HCT116 (cell line): ENCODE data around the gene BOC. TPM values are rescaled to one million over a fixed set of nuclear protein-coding genes. Genes with fewer than 3 reads are reported as not detected.

Experiments used
- ATAC-seq: fragments of 200-7000 bp; cut with Tn5 transposase; 2 replicates; pipeline ENCODE4 v1.9.1; 2020; ENCODE audit warnings: mild to moderate bottlenecking, moderate library complexity
- BruUV-seq: library from RNA; stranded (reverse); fragments of 400-500 nt; replicated peaks from 2 replicates; lab custom pipeline; 2021; lab: Mats Ljungman, UMichigan
- CTCF ChIA-PET: fragments of 300-600 bp; sonication (Branson Sonifier 250); formaldehyde crosslinking; loops from one replicate; lab custom pipeline; 2021; ENCODE audit warnings: antibody characterized with exemption; lab: Charles Lee
- POLR2A ChIA-PET: fragments of 300-600, 350-600 bp; sonication (Branson Sonifier 250); formaldehyde crosslinking; loops from one replicate; lab custom pipeline; 2021; ENCODE audit warnings: antibody characterized with exemption; lab: Charles Lee
- RAD21 ChIA-PET, 2 experiments: fragments of 300-600 bp; sonication (Branson Sonifier 250); formaldehyde crosslinking; loops; one replicate each; lab custom pipeline; 2023; ENCODE audit warnings: low total read pairs in 2 of 2; ENCODE audit not compliant: uncharacterized antibody in 2 of 2, unreplicated experiment in 2 of 2, low non-redundant PET in 1 of 2; lab: Charles Lee
- DNase-seq: peaks from one replicate; pipeline ENCODE4 v3.0.0-alpha.2; 2010; ENCODE audit warnings: low read depth, low spot score
- H2AFZ ChIP-seq: fragments of 200-600 bp; shearing (Covaris generic), sonication (generic); 2 replicates; pipeline ENCODE4 v1.6.1; 2017; ENCODE audit warnings: low read depth, mixed run types, mixed read lengths, antibody characterized with exemption, low read length; ENCODE audit not compliant: poor library complexity, severe bottlenecking
- H3K27ac ChIP-seq: 2 replicates; pipeline ENCODE4 v1.5.1; 2012; ENCODE audit warnings: low read depth, low read length
- H3K27me3 ChIP-seq: fragments of 200-600 bp; sonication (generic); 2 replicates; pipeline ENCODE4 v1.6.1; 2016; ENCODE audit warnings: mixed run types, low read length, mixed read lengths; ENCODE audit not compliant: insufficient read depth
- H3K36me3 ChIP-seq, 2 experiments: fragments of 200-500 bp in 1 of 2; fragments of 200-600 bp in 1 of 2; sonication (Bioruptor generic) in 1 of 2; sonication (generic) in 1 of 2; 2 replicates each; pipeline versions ENCODE4 v1.5.1 to v1.6.1; 2014 to 2016; ENCODE audit warnings: low read length in 2 of 2, inconsistent platforms in 1 of 2, mixed read lengths in 1 of 2, mixed run types in 1 of 2; ENCODE audit not compliant: insufficient read depth in 2 of 2, control insufficient read depth in 1 of 2
- H3K4me1 ChIP-seq, 2 experiments: fragments of 200-600 bp in 1 of 2; sonication (generic) in 1 of 2; 2 replicates each; pipeline versions ENCODE4 v1.5.1 to v1.6.1; 2012 to 2017; ENCODE audit warnings: low read length in 2 of 2, inconsistent platforms in 1 of 2, mild to moderate bottlenecking in 1 of 2, mixed read lengths in 1 of 2, mixed run types in 1 of 2, moderate library complexity in 1 of 2; ENCODE audit not compliant: insufficient read depth in 2 of 2, control insufficient read depth in 1 of 2
- H3K4me2 ChIP-seq: fragments of 200-600 bp; sonication (generic); 2 replicates; pipeline ENCODE4 v1.6.1; 2017; ENCODE audit warnings: mixed run types, low read length, mixed read lengths
- H3K4me3 ChIP-seq, 2 experiments: fragments of 200-600 bp in 1 of 2; sonication (generic) in 1 of 2; replicated peaks in 1 of 2; 2 replicates each; pipeline ENCODE4 v1.5.1; 2011 to 2016; ENCODE audit warnings: low read length in 2 of 2, control low read depth in 1 of 2, low read depth in 1 of 2, mild to moderate bottlenecking in 1 of 2, mixed read lengths in 1 of 2, mixed run types in 1 of 2
- H3K79me2 ChIP-seq: fragments of 200-600 bp; sonication (generic); 2 replicates; pipeline ENCODE4 v1.6.1; 2017; ENCODE audit warnings: mild to moderate bottlenecking, mixed run types, low read length, moderate library complexity, mixed read lengths; ENCODE audit not compliant: insufficient read depth
- H3K9ac ChIP-seq: fragments of 200-600 bp; sonication (generic); 2 replicates; pipeline ENCODE4 v1.6.1; 2016; ENCODE audit warnings: low read length, mixed read lengths
- H3K9me2 ChIP-seq: fragments of 200-600 bp; sonication (generic), shearing (Covaris generic); 2 replicates; pipeline ENCODE4 v1.6.1; 2017; ENCODE audit warnings: mixed run types, mild to moderate bottlenecking, moderate library complexity; ENCODE audit not compliant: insufficient read depth
- H3K9me3 ChIP-seq, 2 experiments: fragments of 200-500 bp in 1 of 2; fragments of 200-600 bp in 1 of 2; sonication (Bioruptor generic) in 1 of 2; sonication (generic) in 1 of 2; 2 replicates each; pipeline ENCODE4 v1.6.1; 2014 to 2017; ENCODE audit warnings: low read length in 2 of 2, mixed read lengths in 2 of 2, inconsistent platforms in 1 of 2, low read depth in 1 of 2, mild to moderate bottlenecking in 1 of 2, mixed run types in 1 of 2, moderate library complexity in 1 of 2; ENCODE audit not compliant: control insufficient read depth in 1 of 2, insufficient read depth in 1 of 2
- H4K20me1 ChIP-seq: fragments of 200-600 bp; sonication (generic), shearing (Covaris generic); 2 replicates; pipeline ENCODE4 v1.6.1; 2017; ENCODE audit warnings: mixed run types, mild to moderate bottlenecking, moderate library complexity; ENCODE audit not compliant: insufficient read depth
- CBX3 ChIP-seq: IDR thresholded peaks from 2 replicates; pipeline ENCODE4 v1.6.1; 2012; ENCODE audit warnings: low read depth
- EZH2 ChIP-seq: fragments of 200-600 bp; sonication (generic); IDR thresholded peaks from 2 replicates; pipeline ENCODE4 v1.6.1; 2017; ENCODE audit warnings: antibody characterized with exemption, mixed run types
- FOSL1 ChIP-seq: IDR thresholded peaks from 2 replicates; pipeline ENCODE4 v1.6.1; 2012; ENCODE audit warnings: low read depth
- JUND ChIP-seq: IDR thresholded peaks from 2 replicates; pipeline ENCODE4 v1.6.1; 2012
- MAX ChIP-seq: IDR thresholded peaks from 2 replicates; pipeline ENCODE4 v1.6.1; 2012
- SP1 ChIP-seq: IDR thresholded peaks from 2 replicates; pipeline ENCODE4 v1.6.1; 2012; ENCODE audit warnings: low read depth
- SRF ChIP-seq: IDR thresholded peaks from 2 replicates; pipeline ENCODE4 v1.6.1; 2012; ENCODE audit warnings: low read depth
- TCF7L2 ChIP-seq: IDR thresholded peaks from 2 replicates; pipeline ENCODE4 v1.7.0; 2011; ENCODE audit warnings: borderline replicate concordance, inconsistent platforms; ENCODE audit not compliant: insufficient read depth, insufficient read length; ENCODE audit errors: extremely low read depth
- YY1 ChIP-seq: IDR thresholded peaks from 2 replicates; pipeline ENCODE4 v1.6.1; 2011; ENCODE audit warnings: low read length, low read depth, moderate library complexity, mild to moderate bottlenecking; ENCODE audit not compliant: insufficient replicate concordance; ENCODE audit errors: extremely low read depth
- ZBTB33 ChIP-seq: IDR thresholded peaks from 2 replicates; pipeline ENCODE4 v1.6.1; 2011; ENCODE audit warnings: mild to moderate bottlenecking, low read length, moderate library complexity; ENCODE audit not compliant: insufficient replicate concordance; ENCODE audit errors: extremely low read depth
- ZFX ChIP-seq: fragments of 450-650 bp; IDR thresholded peaks from 2 replicates; pipeline ENCODE4 v1.6.1; 2017
- ZNF274 ChIP-seq: fragments of 200-500 bp; sonication (Bioruptor generic); IDR thresholded peaks from 2 replicates; pipeline ENCODE4 v1.6.1; 2014; ENCODE audit warnings: mild to moderate bottlenecking, low read depth, low read length, inconsistent platforms
- intact Hi-C: fragments of 100-400 bp; cut with micrococcal nuclease; formaldehyde crosslinking; loops from 2 replicates; pipeline ENCODE4 v1.10.0; 2022
- total RNA-seq: library from RNA; stranded (reverse); gene quantifications from one replicate; pipeline ENCODE4 v1.2.1, GENCODE V29; 2021; ENCODE audit not compliant: unreplicated experiment

Gene BOC
- total RNA-seq, 1 experiment from 2014 or later: 3.3 TPM

- no peaks in the 10 kb centered on the region for H3K36me3 ChIP-seq
- BruUV-seq: no TSS peak
- no peak for ATAC-seq
- TF ChIP-seq JUND: no peak
- TF ChIP-seq ZBTB33: no peak
- no peak for TF ChIP-seq ZNF274
- no peak for TF ChIP-seq FOSL1
- TF ChIP-seq SP1: no peak
- TF ChIP-seq, all 23 proteins: peak for 0
- Histone ChIP-seq H3K27ac (no peak overlapping the region), H3K4me2 (no peak overlapping the region), H4K20me1 (no peaks in the 10 kb centered on the region), H3K9me2 (no peaks in the 10 kb centered on the region), H3K9me3 (no peaks in the 10 kb centered on the region), H3K4me3 (no peak overlapping the region), H3K79me2 (no peaks in the 10 kb centered on the region), H3K4me1 (peaks cover 10% of the 10 kb centered on the region in 2 experiments; a peak in 2 of 4 replicates), H3K27me3 (no peaks in the 10 kb centered on the region), H2AFZ (no peak overlapping the region), H3K9ac (no peak overlapping the region)
- intact Hi-C loops: no loop called here
- ChIA-PET RAD21 (no interaction called here), CTCF (interaction anchor here (1.4 kb wide), 1 partner anchor 13 kb away, joined by 5 read pairs; no protein-coding TSS in a partner anchor), POLR2A (no interaction called here)
- no peak for DNase-seq
Measured at GRCh38 chr3:113275258-113275556, 63.9 kb downstream of the BOC start.

- no peaks in the 10 kb centered on the region for H3K27me3 ChIP-seq
- no peak overlapping the region for H3K9ac ChIP-seq
- POLR2A ChIA-PET: no interaction called here
- H4K20me1 ChIP-seq: no peaks in the 10 kb centered on the region
- H3K27ac ChIP-seq: no peak overlapping the region; the same call in 1 of the 2 replicates
- DNase-seq: no peak
- no peak overlapping the region for H2AFZ ChIP-seq
- H3K9me3 ChIP-seq: no peaks in the 10 kb centered on the region
- H3K4me3 ChIP-seq: no peak overlapping the region
- no peaks in the 10 kb centered on the region for H3K36me3 ChIP-seq
- no TSS peak for BruUV-seq
- TF ChIP-seq TCF7L2 (no peak), MAX (no peak), CBX3 (no peak), SP1 (no peak), JUND (no peak), EZH2 (no peak), SRF (no peak), YY1 (no peak), ZFX (no peak)
- TF ChIP-seq, all 23 proteins: peak for 0
- intact Hi-C loops: no loop called here
- Histone ChIP-seq H3K4me1 (peaks cover 10% of the 10 kb centered on the region in 2 experiments; a peak in 2 of 4 replicates), H3K4me2 (0 out of 2 replicates have a peak overlapping the region, but pooled peaks have one; percentile 2), H3K9me2 (no peaks in the 10 kb centered on the region), H3K79me2 (no peaks in the 10 kb centered on the region)
- ChIA-PET RAD21 (no interaction called here), CTCF (interaction anchor here (1.4 kb wide), 1 partner anchor 13 kb away, joined by 5 read pairs; no protein-coding TSS in a partner anchor)
- ATAC-seq: no peak
Measured at GRCh38 chr3:113275583-113275928, 64.2 kb downstream of the BOC start.
